SU-DHL-6 (cell line): ENCODE data around the gene EHD4.

Source experiments
- H2AFZ ChIP-seq: fragments of 200-600 bp; sonication (generic); 2 replicates; pipeline ENCODE4 v1.6.1; 2014; ENCODE audit warnings: low read depth, mild to moderate bottlenecking, moderate library complexity, mixed read lengths, antibody characterized with exemption, low read length; ENCODE audit not compliant: severe bottlenecking
- H3F3A ChIP-seq: fragments of 200-600 bp; shearing (Covaris generic); 2 replicates; pipeline ENCODE4 v1.6.0; 2016; ENCODE audit warnings: antibody characterized with exemption, mild to moderate bottlenecking; ENCODE audit not compliant: insufficient read depth
- H3K27ac ChIP-seq: fragments of 200-600 bp; sonication (generic); 2 replicates; pipeline ENCODE4 v1.5.1; 2016; ENCODE audit warnings: low read depth, mild to moderate bottlenecking, low read length, moderate library complexity, mixed read lengths
- H3K27me3 ChIP-seq: fragments of 200-600 bp; sonication (generic), shearing (Covaris generic); 2 replicates; pipeline ENCODE4 v1.6.0; 2014; ENCODE audit warnings: mild to moderate bottlenecking, low read length
- H3K36me3 ChIP-seq: fragments of 200-600 bp; sonication (generic); 2 replicates; pipeline ENCODE4 v1.6.1; 2014; ENCODE audit warnings: mild to moderate bottlenecking, low read length, mixed read lengths
- H3K4me2 ChIP-seq: fragments of 300-600, 200-600 bp; shearing (Covaris generic), sonication (generic); 2 replicates; pipeline ENCODE4 v1.6.0; 2014; ENCODE audit warnings: low read length, low read depth, mild to moderate bottlenecking; ENCODE audit not compliant: poor library complexity, severe bottlenecking
- H3K4me3 ChIP-seq: fragments of 200-600 bp; sonication (generic); 2 replicates; pipeline ENCODE4 v1.5.1; 2014; ENCODE audit warnings: antibody characterized with exemption, low read length, mild to moderate bottlenecking, mixed read lengths; ENCODE audit not compliant: insufficient read depth, poor library complexity, severe bottlenecking
- H3K79me2 ChIP-seq: fragments of 200-600 bp; sonication (generic); 2 replicates; pipeline ENCODE4 v1.6.1; 2014; ENCODE audit warnings: mild to moderate bottlenecking, low read length, moderate library complexity; ENCODE audit not compliant: insufficient read depth
- H3K9ac ChIP-seq: fragments of 200-600 bp; sonication (generic); 2 replicates; pipeline ENCODE4 v1.7.0; 2014; ENCODE audit warnings: mild to moderate bottlenecking, low read length
- H3K9me2 ChIP-seq: fragments of 200-600 bp; sonication (generic); replicated peaks from 2 replicates; pipeline ENCODE4 v1.6.1; 2014; ENCODE audit warnings: low read length; ENCODE audit not compliant: insufficient read depth
- H3K9me3 ChIP-seq: fragments of 200-600 bp; sonication (generic); 2 replicates; pipeline ENCODE4 v1.6.1; 2014; ENCODE audit warnings: low read length, mixed read lengths; ENCODE audit not compliant: insufficient read depth
- H4K20me1 ChIP-seq: fragments of 200-600 bp; sonication (generic); 2 replicates; pipeline ENCODE4 v1.6.1; 2014; ENCODE audit warnings: low read depth, mild to moderate bottlenecking, antibody characterized with exemption, low read length, moderate library complexity, mixed read lengths
- EZH2phosphoT487 ChIP-seq: fragments of 200-600 bp; sonication (generic), shearing (Covaris generic); conservative IDR thresholded peaks from 2 replicates; pipeline ENCODE4 v1.6.1; 2018; ENCODE audit warnings: mild to moderate bottlenecking, antibody characterized with exemption, low read length, moderate library complexity, mixed read lengths
- TF ChIP-seq, protein P1 (sequence below): fragments of 200-600 bp; sonication (generic); IDR thresholded peaks from one replicate; pipeline ENCODE4 v1.5.1; 2017; ENCODE audit warnings: antibody characterized with exemption, mild to moderate bottlenecking, low read length, moderate library complexity; ENCODE audit not compliant: insufficient read depth, poor library complexity, severe bottlenecking

Gene EHD4

DNA sequence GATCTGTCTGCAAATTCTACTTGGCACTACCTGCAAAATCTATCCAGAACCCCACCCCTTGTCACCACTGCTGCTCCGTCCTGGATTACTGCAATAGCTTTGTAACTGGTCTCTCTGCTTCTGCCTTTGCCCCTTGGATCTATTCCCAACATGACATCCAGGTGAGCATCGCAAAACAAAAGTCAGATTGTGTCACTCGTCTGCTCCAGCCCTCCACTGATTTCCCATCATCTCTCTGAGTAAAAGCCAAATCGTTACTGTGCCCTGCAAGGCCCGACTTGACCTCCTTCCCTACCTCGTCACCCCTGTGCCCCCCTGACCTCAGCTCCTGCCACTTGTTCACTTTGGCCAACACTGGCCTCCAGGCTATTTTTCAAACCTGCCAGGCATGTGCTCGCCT is 87.9 kb downstream of the EHD4 start:
- Histone ChIP-seq H3K4me2 (no peak overlapping the region), H3K27ac (no peak overlapping the region), H3K36me3 (no peaks in the 10 kb centered on the region), H3K79me2 (no peaks in the 10 kb centered on the region), H3F3A (no peaks in the 10 kb centered on the region), H4K20me1 (no peaks in the 10 kb centered on the region), H3K4me3 (no peak overlapping the region), H3K27me3 (no peaks in the 10 kb centered on the region), H2AFZ (no peak overlapping the region), H3K9me2 (no peaks in the 10 kb centered on the region), H3K9me3 (no peaks in the 10 kb centered on the region), H3K9ac (no peak overlapping the region)
- TF ChIP-seq, protein P1, sequence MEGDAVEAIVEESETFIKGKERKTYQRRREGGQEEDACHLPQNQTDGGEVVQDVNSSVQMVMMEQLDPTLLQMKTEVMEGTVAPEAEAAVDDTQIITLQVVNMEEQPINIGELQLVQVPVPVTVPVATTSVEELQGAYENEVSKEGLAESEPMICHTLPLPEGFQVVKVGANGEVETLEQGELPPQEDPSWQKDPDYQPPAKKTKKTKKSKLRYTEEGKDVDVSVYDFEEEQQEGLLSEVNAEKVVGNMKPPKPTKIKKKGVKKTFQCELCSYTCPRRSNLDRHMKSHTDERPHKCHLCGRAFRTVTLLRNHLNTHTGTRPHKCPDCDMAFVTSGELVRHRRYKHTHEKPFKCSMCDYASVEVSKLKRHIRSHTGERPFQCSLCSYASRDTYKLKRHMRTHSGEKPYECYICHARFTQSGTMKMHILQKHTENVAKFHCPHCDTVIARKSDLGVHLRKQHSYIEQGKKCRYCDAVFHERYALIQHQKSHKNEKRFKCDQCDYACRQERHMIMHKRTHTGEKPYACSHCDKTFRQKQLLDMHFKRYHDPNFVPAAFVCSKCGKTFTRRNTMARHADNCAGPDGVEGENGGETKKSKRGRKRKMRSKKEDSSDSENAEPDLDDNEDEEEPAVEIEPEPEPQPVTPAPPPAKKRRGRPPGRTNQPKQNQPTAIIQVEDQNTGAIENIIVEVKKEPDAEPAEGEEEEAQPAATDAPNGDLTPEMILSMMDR = no peak
- no peak for TF ChIP-seq EZH2phosphoT487

DNA sequence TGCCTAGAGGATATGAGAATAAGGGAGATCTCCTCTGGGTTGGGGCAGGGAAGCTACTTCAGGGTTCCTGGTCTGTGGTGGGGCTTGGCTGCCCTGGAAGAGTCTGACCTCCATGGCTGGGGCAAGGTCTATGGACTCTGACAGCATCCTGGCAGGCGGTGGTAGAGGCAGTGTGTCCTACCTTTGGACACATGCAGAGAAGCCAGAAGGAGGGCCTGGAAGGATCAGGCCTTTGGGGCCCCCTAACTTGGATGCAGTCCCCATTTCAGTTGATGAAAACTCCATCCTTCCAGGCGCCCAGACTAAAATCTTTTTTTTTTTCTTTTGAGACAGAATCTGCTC is 88.9 kb downstream of the EHD4 start:
- Histone ChIP-seq H3F3A (no peaks in the 10 kb centered on the region), H3K36me3 (no peaks in the 10 kb centered on the region), H3K9me3 (no peaks in the 10 kb centered on the region), H3K27me3 (no peaks in the 10 kb centered on the region), H3K4me3 (no peak overlapping the region), H3K4me2 (no peak overlapping the region), H2AFZ (no peak overlapping the region), H4K20me1 (no peaks in the 10 kb centered on the region), H3K9me2 (no peaks in the 10 kb centered on the region), H3K9ac (no peak overlapping the region), H3K79me2 (no peaks in the 10 kb centered on the region), H3K27ac (no peak overlapping the region)
- TF ChIP-seq EZH2phosphoT487 = no peak
- TF ChIP-seq, protein P1 = no peak

DNA sequence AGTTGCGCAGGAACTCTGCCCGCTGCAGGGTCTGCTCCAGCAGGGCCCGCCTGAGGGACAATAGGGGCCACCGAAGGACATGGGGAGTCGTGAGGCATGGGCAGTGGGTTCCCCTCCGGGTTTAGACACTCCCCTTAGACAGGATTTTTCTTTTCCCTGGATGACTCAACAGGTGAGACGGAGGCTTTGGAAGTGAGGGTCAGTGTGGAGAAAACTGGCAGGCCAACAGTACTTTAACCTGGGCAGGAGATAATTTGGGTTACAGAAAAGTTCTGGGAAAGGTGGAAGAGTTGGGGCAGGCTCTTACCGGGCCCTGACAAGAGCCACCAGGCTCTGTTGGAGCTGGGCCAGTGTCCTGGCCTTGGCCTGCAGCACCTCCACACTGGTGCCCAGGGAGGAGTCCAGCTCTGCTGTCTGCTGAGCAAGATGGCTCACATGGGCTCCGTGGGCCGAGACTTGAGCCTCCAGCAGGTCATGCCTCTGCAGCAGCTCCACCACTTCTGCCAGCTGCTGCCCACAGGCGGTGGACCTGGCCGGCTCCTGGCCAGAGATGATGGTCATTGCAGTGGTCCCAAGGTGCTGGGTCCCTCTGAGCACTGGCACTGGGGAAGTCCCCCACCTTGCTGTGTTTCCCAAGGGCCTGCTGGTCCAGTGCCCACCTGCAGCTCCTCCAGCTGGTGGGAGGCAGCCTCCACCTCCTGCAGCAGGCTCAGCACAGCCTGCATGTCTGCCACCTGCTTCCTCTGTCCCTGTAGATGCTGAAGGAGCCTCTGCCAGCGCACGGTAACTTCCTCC is 89.5 kb downstream of the EHD4 start:
- Histone ChIP-seq H3K9me2 (no peaks in the 10 kb centered on the region), H3K27me3 (no peaks in the 10 kb centered on the region), H2AFZ (no peak overlapping the region), H3F3A (no peaks in the 10 kb centered on the region), H4K20me1 (no peaks in the 10 kb centered on the region), H3K27ac (no peak overlapping the region), H3K9ac (no peak overlapping the region), H3K79me2 (no peaks in the 10 kb centered on the region), H3K36me3 (no peaks in the 10 kb centered on the region), H3K4me2 (no peak overlapping the region), H3K9me3 (no peaks in the 10 kb centered on the region), H3K4me3 (no peak overlapping the region)
- TF ChIP-seq EZH2phosphoT487 = no peak
- TF ChIP-seq, protein P1 = no peak
